Measurements from ENCODE around the gene ZNF33B. TPM values are rescaled to one million over a fixed set of nuclear protein-coding genes. Genes with fewer than 3 reads are reported as not detected.

Gene ZNF33B
- total RNA-seq, 1 experiment from 2014 or later: 17.6 TPM

DNA sequence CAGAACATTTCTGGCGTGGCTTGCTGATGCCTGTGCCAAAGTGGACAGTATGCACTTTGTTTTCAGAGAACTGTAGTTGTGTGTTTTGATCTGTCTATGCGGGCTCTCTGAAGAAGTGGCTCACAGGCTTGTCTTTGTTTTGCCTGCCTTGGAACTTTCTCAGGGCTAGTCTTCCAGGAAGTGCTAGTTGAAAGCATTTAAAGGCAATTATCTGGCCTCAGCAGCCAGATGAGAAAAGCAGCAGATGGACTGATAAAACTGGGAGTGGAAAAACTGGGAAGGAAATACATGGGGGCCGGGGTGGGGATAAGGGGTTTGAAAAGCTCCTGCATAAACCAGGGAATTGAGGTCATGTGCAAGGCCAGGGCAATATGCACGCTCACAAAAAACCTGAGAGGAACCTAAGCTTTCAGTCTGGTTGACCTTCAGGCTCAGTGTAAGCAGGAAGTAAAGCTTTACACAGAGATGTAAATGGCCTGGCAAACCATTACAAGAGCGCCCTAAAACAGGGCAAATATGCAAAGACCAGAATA lies 94.5 kb downstream of the ZNF33B start:
- no peak for DNase-seq (ENCODE audit: low spot score)
- in situ Hi-C loops (cut with HindIII; ENCODE audit: low sequenced_read_pairs): no loop called here

Other genes starting within 250 kb of the ZNF33B start
- 18.4 and 27.7 TPM in 2 replicates for gene BMS1, start 144.2 kb upstream of the ZNF33B start, total RNA-seq (2014; rRNA removed; shearing (Covaris generic))

Data from G401 (cell line).